ENCODE results near the gene BEND7. TPM values are rescaled to one million over a fixed set of nuclear protein-coding genes. Genes with fewer than 3 reads are reported as not detected.
A peak's percentile ranks its signal among the peaks of the same experiment; 100 is the strongest.

BEND7 gene, protein sequence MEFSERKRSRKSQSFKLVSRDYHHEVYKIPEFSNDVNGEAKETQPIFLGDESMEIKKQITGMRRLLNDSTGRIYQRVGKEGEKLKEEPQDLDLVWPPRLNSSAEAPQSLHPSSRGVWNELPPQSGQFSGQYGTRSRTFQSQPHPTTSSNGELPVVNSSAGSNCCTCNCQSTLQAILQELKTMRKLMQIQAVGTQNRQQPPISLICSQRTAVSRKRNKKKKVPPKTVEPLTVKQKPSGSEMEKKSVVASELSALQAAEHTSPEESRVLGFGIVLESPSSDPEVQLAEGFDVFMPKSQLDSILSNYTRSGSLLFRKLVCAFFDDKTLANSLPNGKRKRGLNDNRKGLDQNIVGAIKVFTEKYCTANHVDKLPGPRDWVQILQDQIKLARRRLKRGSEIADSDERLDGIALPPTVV
- total RNA-seq (2021), result 1.7 and 3.2 TPM in 2 replicates
- Bru-seq, nascent RNA, result percentile 29 among the genes with signal in this experiment
- percentile 36 among the genes with signal in this experiment for BruChase-seq, experiment 1, labeled RNA remaining after a 2-hour chase
- percentile 31 among the genes with signal in this experiment for BruChase-seq, experiment 2, labeled RNA remaining after a 6-hour chase
- long read RNA-seq, partial matches to known transcripts, result 0 of 1 reads
- long read RNA-seq, other reads (novel, unspliced or antisense), result 1 of 1 reads

GRCh38 chr10:13528875-13529713, at the start of gene BEND7:
BEND7 (minus strand) TSS chr10:13529014; CDS start chr10:13528533, 481 bp downstream.
- ChIA-PET CTCF (no interaction called here), POLR2A (ENCODE audit: unreplicated experiment) (no interaction called here)
- Histone ChIP-seq H3K4me3 (no peak within 1 kb of the TSS), H3K9me3 (ENCODE audit: insufficient read depth, low read depth) (no peaks in the 10 kb centered on the region), H2AFZ (no peak within 1 kb of the TSS), H3K9me2 (ENCODE audit: insufficient read depth) (no peaks in the 10 kb centered on the region), H3K36me3 (ENCODE audit: low read depth) (no peaks in the 10 kb centered on the region), H3K27me3 (ENCODE audit: insufficient read depth, low read depth) (peaks cover 50% of the 10 kb centered on the region), H3K4me2 (no peak within 1 kb of the TSS), H3K79me2 (ENCODE audit: low read depth) (no peaks in the 10 kb centered on the region), H3K4me1 (replicated peaks; ENCODE audit: insufficient read depth) (no peaks in the 10 kb centered on the region), H3F3A (ENCODE audit: insufficient read depth, low read depth) (no peaks in the 10 kb centered on the region), H4K20me1 (ENCODE audit: insufficient read depth) (no peaks in the 10 kb centered on the region), H3K27ac (no peak within 1 kb of the TSS)
- DNase-seq, result no peak
- intact Hi-C loops (cut with micrococcal nuclease; ENCODE audit: unreplicated experiment), result no loop called here
- BruUV-seq (replicated peaks), result no TSS peak
- TF ChIP-seq, protein P1, sequence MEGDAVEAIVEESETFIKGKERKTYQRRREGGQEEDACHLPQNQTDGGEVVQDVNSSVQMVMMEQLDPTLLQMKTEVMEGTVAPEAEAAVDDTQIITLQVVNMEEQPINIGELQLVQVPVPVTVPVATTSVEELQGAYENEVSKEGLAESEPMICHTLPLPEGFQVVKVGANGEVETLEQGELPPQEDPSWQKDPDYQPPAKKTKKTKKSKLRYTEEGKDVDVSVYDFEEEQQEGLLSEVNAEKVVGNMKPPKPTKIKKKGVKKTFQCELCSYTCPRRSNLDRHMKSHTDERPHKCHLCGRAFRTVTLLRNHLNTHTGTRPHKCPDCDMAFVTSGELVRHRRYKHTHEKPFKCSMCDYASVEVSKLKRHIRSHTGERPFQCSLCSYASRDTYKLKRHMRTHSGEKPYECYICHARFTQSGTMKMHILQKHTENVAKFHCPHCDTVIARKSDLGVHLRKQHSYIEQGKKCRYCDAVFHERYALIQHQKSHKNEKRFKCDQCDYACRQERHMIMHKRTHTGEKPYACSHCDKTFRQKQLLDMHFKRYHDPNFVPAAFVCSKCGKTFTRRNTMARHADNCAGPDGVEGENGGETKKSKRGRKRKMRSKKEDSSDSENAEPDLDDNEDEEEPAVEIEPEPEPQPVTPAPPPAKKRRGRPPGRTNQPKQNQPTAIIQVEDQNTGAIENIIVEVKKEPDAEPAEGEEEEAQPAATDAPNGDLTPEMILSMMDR (conservative IDR thresholded peaks at IDR 0.05), result no peak
- no peak for TF ChIP-seq EZH2 (IDR thresholded peaks at IDR 0.05; ENCODE audit: low read depth)

DNA sequence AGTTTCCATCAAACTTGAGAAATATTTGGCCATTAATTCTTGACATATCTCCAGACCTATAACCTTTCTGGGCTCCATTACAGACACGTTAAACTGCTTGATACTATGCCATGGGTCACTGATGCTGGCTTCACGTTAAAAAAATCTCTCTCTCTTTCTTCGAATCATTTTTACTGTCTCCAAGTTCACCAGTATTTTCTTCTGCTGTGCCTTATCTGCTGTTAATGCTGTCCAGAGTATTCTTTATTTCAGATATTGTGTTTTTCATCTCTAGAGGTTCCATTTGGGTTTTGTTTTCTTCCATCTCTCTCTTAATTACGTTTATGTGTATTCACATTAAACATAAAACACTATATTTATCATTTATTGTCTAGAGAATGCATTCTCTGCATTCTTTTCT, 45.1 kb upstream of the BEND7 start:
- no peaks in the 10 kb centered on the region for H3K4me1 ChIP-seq (replicated peaks; ENCODE audit: insufficient read depth)
- ChIA-PET POLR2A (ENCODE audit: unreplicated experiment) (no interaction called here), CTCF (no interaction called here)
- H3K27ac ChIP-seq, result no peak overlapping the region
- no peaks in the 10 kb centered on the region for H3K9me3 ChIP-seq (ENCODE audit: insufficient read depth, low read depth)
- BruUV-seq (replicated peaks), result no TSS peak
- H3K27me3 ChIP-seq (ENCODE audit: insufficient read depth, low read depth), result peaks cover 47% of the 10 kb centered on the region
- H3K4me2 ChIP-seq, result no peak overlapping the region
- H3K4me3 ChIP-seq, result no peak overlapping the region
- no peaks in the 10 kb centered on the region for H4K20me1 ChIP-seq (ENCODE audit: insufficient read depth)
- no peaks in the 10 kb centered on the region for H3K79me2 ChIP-seq (ENCODE audit: low read depth)
- no peaks in the 10 kb centered on the region for H3K9me2 ChIP-seq (ENCODE audit: insufficient read depth)
- DNase-seq, result no peak
- H2AFZ ChIP-seq, result no peak overlapping the region
- intact Hi-C loops (cut with micrococcal nuclease; ENCODE audit: unreplicated experiment), result no loop called here
- H3K36me3 ChIP-seq (ENCODE audit: low read depth), result no peaks in the 10 kb centered on the region
- TF ChIP-seq EZH2 (IDR thresholded peaks at IDR 0.05; ENCODE audit: low read depth), result no peak
- TF ChIP-seq, protein P1 (conservative IDR thresholded peaks at IDR 0.05), result no peak
- H3F3A ChIP-seq (ENCODE audit: insufficient read depth, low read depth), result no peaks in the 10 kb centered on the region

GRCh38 chr10:13571541-13571940, 42.7 kb upstream of the BEND7 start:
- CTCF ChIA-PET, result interaction anchor here (0.5 kb wide), 1 partner anchor 40 kb away, joined by 3 read pairs; no protein-coding TSS in a partner anchor
- POLR2A ChIA-PET (ENCODE audit: unreplicated experiment), result no interaction called here
- no TSS peak for BruUV-seq (replicated peaks)
- Histone ChIP-seq H3F3A (ENCODE audit: insufficient read depth, low read depth) (no peaks in the 10 kb centered on the region), H3K27ac (no peak overlapping the region), H4K20me1 (ENCODE audit: insufficient read depth) (no peaks in the 10 kb centered on the region), H3K79me2 (ENCODE audit: low read depth) (no peaks in the 10 kb centered on the region), H3K4me1 (replicated peaks; ENCODE audit: insufficient read depth) (no peaks in the 10 kb centered on the region), H3K4me2 (no peak overlapping the region), H3K4me3 (no peak overlapping the region), H2AFZ (no peak overlapping the region), H3K36me3 (ENCODE audit: low read depth) (no peaks in the 10 kb centered on the region), H3K9me2 (ENCODE audit: insufficient read depth) (no peaks in the 10 kb centered on the region), H3K27me3 (ENCODE audit: insufficient read depth, low read depth) (peaks cover 50% of the 10 kb centered on the region), H3K9me3 (ENCODE audit: insufficient read depth, low read depth) (no peaks in the 10 kb centered on the region)
- DNase-seq, result no peak
- intact Hi-C loops (cut with micrococcal nuclease; ENCODE audit: unreplicated experiment), result no loop called here
- TF ChIP-seq, protein P1 (conservative IDR thresholded peaks at IDR 0.05), result no peak
- no peak for TF ChIP-seq EZH2 (IDR thresholded peaks at IDR 0.05; ENCODE audit: low read depth)

Measured in PC-9 (cell line).